Transverse colon (tissue), 4 donors: ENCODE results near the gene SLC22A1.

Experiments used
- CTCF ChIP-seq, 5 experiments: fragments of 200-600 bp in 3 of 5; fragments of 450-650 bp in 2 of 5; sonication (generic) in 3 of 5; IDR thresholded peaks; 1 replicate in 2 of 5; 2 replicates in 3 of 5; pipeline ENCODE4 v1.5.1; 2016 to 2017; ENCODE audit warnings: antibody characterized with exemption in 5 of 5, inconsistent platforms in 3 of 5, mild to moderate bottlenecking in 2 of 5, moderate library complexity in 1 of 5
- POLR2AphosphoS5 ChIP-seq, 3 donors: sonication (generic); formaldehyde crosslinking; IDR thresholded peaks; one replicate each; pipeline ENCODE4 v1.6.1; 2016; ENCODE audit warnings: antibody characterized with exemption in 3 of 3

- no peak for TF ChIP-seq CTCF (IDR thresholded peaks at IDR 0.05)
- no peak for TF ChIP-seq POLR2AphosphoS5 (IDR thresholded peaks at IDR 0.05)
Observed at GRCh38 chr6:160134779-160135547, 13.3 kb downstream of the SLC22A1 start.
